PC-9 (cell line): Measurements from ENCODE around the gene CAPN15. TPM values are rescaled to one million over a fixed set of nuclear protein-coding genes. Genes with fewer than 3 reads are reported as not detected.

Experiments used
- BruUV-seq: library from RNA; stranded (reverse); fragments of 400-500 nt; replicated peaks from 2 replicates; lab custom pipeline; 2021; lab: Mats Ljungman, UMichigan
- CTCF ChIA-PET: fragments of 300-600 bp; sonication (Branson Sonifier 250); formaldehyde crosslinking; loops from one replicate; lab custom pipeline; 2022; ENCODE audit warnings: antibody characterized with exemption; lab: Charles Lee
- POLR2A ChIA-PET: fragments of 300-600 bp; sonication (Branson Sonifier 250); formaldehyde crosslinking; loops from one replicate; lab custom pipeline; 2022; ENCODE audit warnings: antibody characterized with exemption; ENCODE audit not compliant: unreplicated experiment; lab: Charles Lee
- DNase-seq, 2 experiments: peaks; one replicate each; pipeline versions ENCODE4 v3.0.0 to v3.0.0-alpha.2; 2015 to 2022; ENCODE audit warnings: mixed read lengths in 1 of 2
- H2AFZ ChIP-seq: fragments of 200-600 bp; sonication (generic); 2 replicates; pipeline ENCODE4 v1.8.1; 2017; ENCODE audit warnings: antibody characterized with exemption
- H3F3A ChIP-seq: fragments of 200-600 bp; sonication (generic); 2 replicates; pipeline ENCODE4 v1.8.1; 2017; ENCODE audit warnings: antibody characterized with exemption, mild to moderate bottlenecking, low read depth; ENCODE audit not compliant: insufficient read depth
- H3K27ac ChIP-seq: fragments of 200-600 bp; sonication (generic); 2 replicates; pipeline ENCODE4 v1.6.1; 2016; ENCODE audit warnings: mixed run types
- H3K27me3 ChIP-seq: fragments of 200-600 bp; sonication (generic); 2 replicates; pipeline ENCODE4 v1.6.1; 2016; ENCODE audit warnings: low read depth, mixed run types; ENCODE audit not compliant: insufficient read depth
- H3K36me3 ChIP-seq: fragments of 200-600 bp; sonication (generic); 2 replicates; pipeline ENCODE4 v1.6.1; 2016; ENCODE audit warnings: low read depth, mixed run types
- H3K4me1 ChIP-seq: fragments of 200-600 bp; sonication (generic); replicated peaks from 2 replicates; pipeline ENCODE4 v1.6.1; 2016; ENCODE audit warnings: mixed run types; ENCODE audit not compliant: insufficient read depth
- H3K4me2 ChIP-seq: fragments of 200-600 bp; sonication (generic); 2 replicates; pipeline ENCODE4 v1.6.1; 2017; ENCODE audit warnings: mixed run types
- H3K4me3 ChIP-seq: fragments of 200-600 bp; sonication (generic); 2 replicates; pipeline ENCODE4 v1.6.1; 2016; ENCODE audit warnings: mixed run types
- H3K79me2 ChIP-seq: fragments of 200-600 bp; sonication (generic); 2 replicates; pipeline ENCODE4 v1.6.1; 2017; ENCODE audit warnings: low read depth, mixed run types
- H3K9me2 ChIP-seq: fragments of 200-600 bp; sonication (generic); 2 replicates; pipeline ENCODE4 v1.8.1; 2017; ENCODE audit warnings: mild to moderate bottlenecking; ENCODE audit not compliant: insufficient read depth
- H3K9me3 ChIP-seq: fragments of 200-600 bp; sonication (generic); 2 replicates; pipeline ENCODE4 v1.8.1; 2016; ENCODE audit warnings: low read depth; ENCODE audit not compliant: insufficient read depth
- H4K20me1 ChIP-seq: fragments of 200-600 bp; sonication (generic); 2 replicates; pipeline ENCODE4 v1.8.1; 2017; ENCODE audit not compliant: insufficient read depth
- CTCF ChIP-seq: fragments of 200-600 bp; sonication (generic); conservative IDR thresholded peaks from 2 replicates; pipeline ENCODE4 v1.6.1; 2017; ENCODE audit warnings: mixed run types, antibody characterized with exemption, mild to moderate bottlenecking, moderate library complexity
- EZH2 ChIP-seq: fragments of 200-600 bp; sonication (generic); IDR thresholded peaks from 2 replicates; pipeline ENCODE4 v1.8.0; 2017; ENCODE audit warnings: antibody characterized with exemption, low read depth
- intact Hi-C: fragments of 100-400 bp; cut with micrococcal nuclease; formaldehyde crosslinking; loops from one replicate; pipeline ENCODE4 v1.10.0; 2022; ENCODE audit not compliant: unreplicated experiment
- total RNA-seq: library from RNA; stranded (reverse); gene quantifications from 2 replicates; pipeline ENCODE4 v1.2.3, GENCODE V29; 2021

CAPN15 gene
- total RNA-seq, 1 experiment from 2014 or later, result 66.8 TPM

- Histone ChIP-seq H3F3A (no peaks in the 10 kb centered on the region), H3K9me3 (no peaks in the 10 kb centered on the region), H3K4me1 (no peaks in the 10 kb centered on the region), H3K36me3 (no peaks in the 10 kb centered on the region), H3K79me2 (no peaks in the 10 kb centered on the region), H2AFZ (no peak overlapping the region), H3K9me2 (no peaks in the 10 kb centered on the region), H3K4me2 (no peak overlapping the region), H3K4me3 (no peak overlapping the region), H3K27ac (no peak overlapping the region), H3K27me3 (no peaks in the 10 kb centered on the region), H4K20me1 (peaks cover 2% of the 10 kb centered on the region; the same call in 1 of the 2 replicates)
- intact Hi-C loops, result no loop called here
- CTCF ChIA-PET, result no interaction called here
- no TSS peak for BruUV-seq
- TF ChIP-seq CTCF, result peak; percentile 48; the same call in 1 of the 2 replicates
- TF ChIP-seq EZH2, result no peak
- DNase-seq, result peak in 1 of 2 experiments; percentile 47
- POLR2A ChIA-PET, result interaction anchor here (0.6 kb wide), 2 partner anchors 64 to 94 kb away, joined by 3 to 6 read pairs; no protein-coding TSS in a partner anchor
These were observed 32.3 kb upstream of the CAPN15 start for GRCh38 chr16:495127-495748.

- H3K4me3 ChIP-seq, result no peak overlapping the region
- intact Hi-C loops, result no loop called here
- H3K79me2 ChIP-seq, result no peaks in the 10 kb centered on the region
- H3K4me1 ChIP-seq, result no peaks in the 10 kb centered on the region
- DNase-seq, result no peak
- no peaks in the 10 kb centered on the region for H3K9me2 ChIP-seq
- no TSS peak for BruUV-seq
- H3K36me3 ChIP-seq, result no peaks in the 10 kb centered on the region
- CTCF ChIA-PET, result no interaction called here
- POLR2A ChIA-PET, result no interaction called here
- H2AFZ ChIP-seq, result no peak overlapping the region
- no peaks in the 10 kb centered on the region for H3K9me3 ChIP-seq
- H3K4me2 ChIP-seq, result no peak overlapping the region
- no peak for TF ChIP-seq EZH2
- no peak for TF ChIP-seq CTCF
- H3F3A ChIP-seq, result no peaks in the 10 kb centered on the region
- H4K20me1 ChIP-seq, result peaks cover 2% of the 10 kb centered on the region; the same call in 1 of the 2 replicates
- H3K27ac ChIP-seq, result no peak overlapping the region
- H3K27me3 ChIP-seq, result no peaks in the 10 kb centered on the region
These were observed 31.2 kb upstream of the CAPN15 start for GRCh38 chr16:496097-496886.

GRCh38 chr16:497258-497657 lies 30.3 kb upstream of the CAPN15 start:
- Histone ChIP-seq H3K27ac (no peak overlapping the region), H3K4me3 (no peak overlapping the region), H3K9me3 (no peaks in the 10 kb centered on the region), H3K79me2 (no peaks in the 10 kb centered on the region), H3K4me1 (no peaks in the 10 kb centered on the region), H3F3A (no peaks in the 10 kb centered on the region), H3K36me3 (no peaks in the 10 kb centered on the region), H3K27me3 (no peaks in the 10 kb centered on the region), H2AFZ (no peak overlapping the region), H4K20me1 (peaks cover 2% of the 10 kb centered on the region; the same call in 1 of the 2 replicates), H3K4me2 (no peak overlapping the region), H3K9me2 (no peaks in the 10 kb centered on the region)
- TF ChIP-seq EZH2 (no peak), CTCF (no peak)
- ChIA-PET POLR2A (interaction anchor here (0.7 kb wide), 1 partner anchor 357 kb away, joined by 13 read pairs; no protein-coding TSS in a partner anchor), CTCF (no interaction called here)
- intact Hi-C loops, result no loop called here
- no TSS peak for BruUV-seq
- no peak for DNase-seq
